ENCODE results near the gene ZNF575.

The ZNF575 gene

DNA sequence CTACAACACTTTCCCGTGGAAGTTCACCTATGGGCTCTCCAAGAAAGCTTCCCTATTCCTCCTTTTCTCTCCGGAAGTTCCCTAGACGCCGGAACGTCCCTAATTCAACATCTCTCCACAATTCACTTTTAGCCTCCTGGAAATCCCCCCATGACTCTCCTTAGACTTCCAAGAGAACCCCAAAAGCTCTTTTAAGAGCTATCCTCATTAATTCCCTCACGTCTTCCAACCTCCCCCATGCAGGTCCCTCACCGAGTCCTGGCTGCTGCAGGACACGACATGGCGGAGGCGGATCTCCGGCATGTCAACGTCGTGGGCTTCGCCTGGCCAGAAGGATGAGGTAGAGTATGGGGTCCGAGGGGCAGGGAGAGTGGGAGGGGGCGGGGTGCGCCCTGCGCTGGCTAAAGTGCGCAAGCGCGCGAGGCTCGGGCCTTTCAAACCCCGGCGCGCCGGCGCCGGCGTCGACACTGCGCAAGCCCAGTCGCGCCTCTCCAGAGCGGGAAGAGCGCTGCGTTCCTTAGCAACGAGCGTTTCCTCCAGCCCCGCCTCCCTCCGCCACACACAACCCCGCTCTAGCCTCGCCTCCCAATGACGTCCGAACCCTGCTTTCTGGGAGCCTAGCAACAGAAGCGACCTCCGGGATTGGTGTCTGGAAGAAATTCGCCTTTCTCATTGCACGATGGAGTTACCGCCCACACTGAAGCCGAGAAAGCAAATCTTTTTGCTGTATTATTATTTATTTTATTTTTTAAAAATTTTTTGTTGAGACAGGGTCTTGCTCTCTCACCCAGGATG, 42.4 kb downstream of the ZNF575 start, which contains the start of the genes PINLYP and XRCC1:
Gene PINLYP, plus strand, starts transcription at position 646 of the 795 bp plus-strand sequence. CDS start 1,391 bp downstream, outside the sequence.
Gene XRCC1, minus strand, starts transcription at position 372 of the 795 bp plus-strand sequence. Its CDS starts 69 bp downstream, at position 303.
- peaks cover 14% of the 10 kb centered on the region for H3K4me1 ChIP-seq (ENCODE audit: insufficient read depth, low read length)
- H3K4me3 ChIP-seq (ENCODE audit: low read length): peak within 1 kb of the TSS; percentile 57
- H3K36me3 ChIP-seq (ENCODE audit: insufficient read depth, low read length): peaks cover 22% of the 10 kb centered on the region
- no peaks in the 10 kb centered on the region for H3K9me3 ChIP-seq (ENCODE audit: low read length)
- H3K27me3 ChIP-seq (ENCODE audit: insufficient read depth, low read length): no peaks in the 10 kb centered on the region
- H2AFZ ChIP-seq (ENCODE audit: low read depth, low read length): peak within 1 kb of the TSS; percentile 84

DNA sequence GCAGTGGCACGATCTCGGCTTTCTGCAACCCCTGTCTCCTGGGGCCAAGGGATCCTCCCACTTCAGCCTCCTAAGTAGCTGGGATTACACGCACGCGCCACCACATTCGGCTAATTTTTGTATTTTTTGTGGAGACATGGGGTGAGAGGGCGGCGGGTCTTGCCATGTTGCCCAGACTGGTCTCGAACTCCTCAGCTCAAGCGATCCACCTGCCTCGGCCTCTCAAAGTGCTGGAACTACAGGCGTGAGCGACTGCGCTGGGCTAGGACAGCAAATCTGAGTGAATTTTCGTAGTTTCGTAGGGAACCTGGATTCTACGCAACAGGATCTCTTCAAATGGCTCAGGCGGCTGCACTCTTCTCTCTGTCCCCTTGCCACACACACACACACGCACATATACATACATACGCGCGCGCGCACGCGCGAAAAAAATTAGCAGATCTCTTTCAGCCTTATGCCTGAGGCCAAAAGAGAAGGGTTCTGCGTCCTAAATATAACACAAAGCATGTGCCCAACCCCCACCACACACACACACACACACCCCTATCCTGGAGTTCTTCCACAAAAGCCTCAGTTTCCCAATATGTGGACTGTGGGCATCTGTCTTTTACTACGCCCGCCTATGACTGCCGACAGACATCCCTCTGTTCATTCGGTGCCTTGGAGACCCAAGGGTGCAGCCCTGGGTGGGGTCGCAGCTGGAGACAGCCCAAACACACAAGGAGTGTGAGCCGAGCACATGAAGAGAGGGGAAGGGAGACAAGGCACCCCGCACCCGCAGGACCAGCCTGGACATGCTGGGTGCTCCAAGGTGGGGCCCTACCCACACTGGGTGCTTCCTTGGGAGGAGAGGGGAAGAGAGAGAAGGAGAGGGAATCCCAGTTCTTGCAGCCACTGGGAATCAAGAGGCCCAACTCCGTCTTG, 43.2 kb downstream of the ZNF575 start:
- Histone ChIP-seq H3K36me3 (ENCODE audit: insufficient read depth, low read length) (peaks cover 18% of the 10 kb centered on the region), H3K9me3 (ENCODE audit: low read length) (no peaks in the 10 kb centered on the region), H3K4me1 (ENCODE audit: insufficient read depth, low read length) (peaks cover 14% of the 10 kb centered on the region), H3K4me3 (ENCODE audit: low read length) (peak overlapping the region; percentile 30), H3K27me3 (ENCODE audit: insufficient read depth, low read length) (no peaks in the 10 kb centered on the region), H2AFZ (ENCODE audit: low read depth, low read length) (peak overlapping the region; percentile 84)

DNA sequence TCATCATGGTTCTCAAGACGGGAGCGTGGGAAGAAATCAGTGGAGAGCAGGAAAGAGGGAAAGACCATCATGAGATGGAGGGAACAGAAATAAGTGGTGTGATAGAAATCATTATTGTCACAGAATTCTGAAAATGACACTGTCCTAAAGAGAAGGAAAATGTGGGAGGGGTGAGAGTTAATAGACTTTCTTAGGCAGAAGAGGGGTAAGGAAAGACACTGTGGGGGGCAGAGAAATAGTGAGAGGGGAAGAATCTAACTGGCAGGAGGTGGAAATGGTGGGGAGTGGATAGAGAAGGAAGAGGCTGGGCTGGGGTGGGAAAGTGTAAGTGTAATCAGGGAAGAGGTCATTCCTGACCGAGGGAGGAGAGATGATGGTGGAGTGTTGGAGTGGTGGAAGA, 45.8 kb downstream of the ZNF575 start:
- Histone ChIP-seq H3K36me3 (ENCODE audit: insufficient read depth, low read length) (no peaks in the 10 kb centered on the region), H2AFZ (ENCODE audit: low read depth, low read length) (no peak overlapping the region), H3K9me3 (ENCODE audit: low read length) (no peaks in the 10 kb centered on the region), H3K27me3 (ENCODE audit: insufficient read depth, low read length) (no peaks in the 10 kb centered on the region), H3K4me3 (ENCODE audit: low read length) (no peak overlapping the region), H3K4me1 (ENCODE audit: insufficient read depth, low read length) (peaks cover 12% of the 10 kb centered on the region)

DNA sequence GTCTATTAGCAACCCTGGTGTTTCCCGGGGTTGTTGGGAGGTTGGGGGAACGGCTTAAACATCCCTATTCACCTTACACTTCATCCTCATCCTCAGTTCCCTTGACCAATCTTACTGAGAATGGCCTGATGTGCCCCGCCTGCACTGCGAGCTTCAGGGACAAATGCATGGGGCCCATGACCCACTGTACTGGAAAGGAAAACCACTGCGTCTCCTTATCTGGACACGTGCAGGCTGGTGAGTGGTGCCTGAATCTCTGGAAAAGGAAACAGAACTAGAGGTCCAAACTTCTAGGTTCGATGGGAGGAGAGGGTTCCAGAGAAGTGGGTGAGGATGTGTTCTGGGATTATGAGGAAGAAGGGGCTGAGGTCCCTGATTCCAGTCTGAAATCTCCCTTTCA, 48.5 kb downstream of the ZNF575 start:
- Histone ChIP-seq H3K27me3 (ENCODE audit: insufficient read depth, low read length) (no peaks in the 10 kb centered on the region), H2AFZ (ENCODE audit: low read depth, low read length) (no peak overlapping the region), H3K4me3 (ENCODE audit: low read length) (no peak overlapping the region), H3K9me3 (ENCODE audit: low read length) (no peaks in the 10 kb centered on the region), H3K4me1 (ENCODE audit: insufficient read depth, low read length) (no peaks in the 10 kb centered on the region), H3K36me3 (ENCODE audit: insufficient read depth, low read length) (peaks cover 3% of the 10 kb centered on the region)

DNA sequence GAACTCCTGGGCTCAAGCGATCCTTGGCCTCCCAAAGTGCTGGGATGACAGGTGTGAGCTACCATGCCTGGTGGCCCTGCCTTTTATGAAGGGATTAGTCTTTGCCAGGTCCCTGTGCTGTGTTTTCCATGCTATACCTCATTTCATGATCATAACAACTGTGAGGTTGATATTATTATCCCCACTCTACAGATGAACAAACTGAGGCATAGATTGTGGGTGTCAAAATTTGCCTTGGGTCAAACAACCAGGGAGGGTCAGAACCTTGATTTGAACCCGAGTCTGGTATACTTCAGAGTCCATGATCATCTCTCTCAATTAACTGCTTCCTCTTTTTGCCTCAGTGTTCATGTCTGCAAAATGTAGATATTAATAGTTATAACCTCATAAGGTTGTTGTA, 49.5 kb downstream of the ZNF575 start:
- no peak overlapping the region for H3K4me3 ChIP-seq (ENCODE audit: low read length)
- no peaks in the 10 kb centered on the region for H3K9me3 ChIP-seq (ENCODE audit: low read length)
- H2AFZ ChIP-seq (ENCODE audit: low read depth, low read length): no peak overlapping the region
- H3K36me3 ChIP-seq (ENCODE audit: insufficient read depth, low read length): peaks cover 5% of the 10 kb centered on the region
- no peaks in the 10 kb centered on the region for H3K4me1 ChIP-seq (ENCODE audit: insufficient read depth, low read length)
- H3K27me3 ChIP-seq (ENCODE audit: insufficient read depth, low read length): no peaks in the 10 kb centered on the region

DNA sequence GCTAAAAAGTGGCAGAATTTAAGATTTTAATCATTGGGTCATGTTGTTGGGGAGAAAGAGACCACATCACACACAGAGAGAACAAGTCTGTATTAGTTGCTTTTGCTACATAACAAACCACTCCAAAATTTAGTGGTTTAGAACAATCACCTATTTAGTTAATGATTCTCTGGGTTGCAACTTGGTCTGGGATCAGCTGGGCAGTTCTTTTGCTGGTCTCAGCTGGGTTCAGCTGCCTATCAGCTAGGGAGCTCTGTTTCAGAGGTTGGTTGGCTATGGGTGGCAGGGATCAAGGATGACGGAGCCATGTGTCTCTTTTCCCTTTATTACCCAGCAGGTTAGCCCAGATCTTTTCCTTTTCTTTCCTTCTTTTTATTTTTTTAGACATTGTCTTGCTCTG, 51.5 kb downstream of the ZNF575 start:
- Histone ChIP-seq H3K36me3 (ENCODE audit: insufficient read depth, low read length) (peaks cover 11% of the 10 kb centered on the region), H3K4me3 (ENCODE audit: low read length) (no peak overlapping the region), H3K9me3 (ENCODE audit: low read length) (no peaks in the 10 kb centered on the region), H3K4me1 (ENCODE audit: insufficient read depth, low read length) (no peaks in the 10 kb centered on the region), H3K27me3 (ENCODE audit: insufficient read depth, low read length) (no peaks in the 10 kb centered on the region), H2AFZ (ENCODE audit: low read depth, low read length) (no peak overlapping the region)
